GM13977 (cell line): ENCODE data around the gene NHSL2.

Experiments
- DNase-seq: peaks from one replicate; pipeline ENCODE4 v3.0.0; 2012; ENCODE audit warnings: low spot score
- CTCF ChIP-seq: IDR thresholded peaks from 2 replicates; pipeline ENCODE4 v1.5.1; 2012; ENCODE audit warnings: mild to moderate bottlenecking, control low read depth; ENCODE audit not compliant: insufficient read depth; ENCODE audit errors: extremely low read depth, missing control alignments
- in situ Hi-C: fragments of 300-500 bp; cut with MboI; formaldehyde crosslinking; loops from one replicate; pipeline ENCODE4 v1.12.0; 2022; ENCODE audit warnings: low sequenced_read_pairs, low pct_unique_long_range_greater_than_20kb, mixed read lengths, inconsistent platforms; ENCODE audit not compliant: unreplicated experiment

Gene NHSL2

DNA sequence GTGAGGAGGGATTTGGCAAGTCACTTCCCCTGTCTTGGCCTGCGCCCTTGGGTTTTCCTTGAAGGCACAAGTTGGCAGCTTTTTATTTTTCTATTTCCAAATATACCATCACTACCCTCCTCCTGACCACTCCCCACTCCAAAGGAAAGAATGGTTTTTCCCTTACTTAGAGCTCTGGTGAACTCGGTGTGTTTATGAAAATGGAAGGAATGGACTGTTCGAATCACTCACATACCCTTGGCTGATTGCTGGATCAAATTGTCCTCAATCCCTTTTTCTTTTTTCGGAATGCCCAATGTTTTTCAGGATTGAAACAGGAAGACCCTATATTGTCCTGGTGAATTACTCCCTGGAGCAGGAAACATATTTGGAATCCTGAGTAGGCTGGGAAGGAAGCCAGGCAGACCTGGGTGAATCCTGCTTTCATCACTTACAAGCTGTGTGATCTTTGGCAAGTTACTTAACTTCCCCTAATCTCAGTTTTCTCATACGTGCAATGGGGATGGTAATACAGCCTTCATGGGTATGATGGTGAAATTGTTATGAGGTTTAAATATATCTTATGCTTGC is 150.4 kb downstream of the NHSL2 start:
- in situ Hi-C loops: no loop called here
- no peak for TF ChIP-seq CTCF
- no peak for DNase-seq

GRCh38 chrX:72062916-72063315 is 152.3 kb downstream of the NHSL2 start:
- no peak for DNase-seq
- in situ Hi-C loops: no loop called here
- no peak for TF ChIP-seq CTCF

DNA sequence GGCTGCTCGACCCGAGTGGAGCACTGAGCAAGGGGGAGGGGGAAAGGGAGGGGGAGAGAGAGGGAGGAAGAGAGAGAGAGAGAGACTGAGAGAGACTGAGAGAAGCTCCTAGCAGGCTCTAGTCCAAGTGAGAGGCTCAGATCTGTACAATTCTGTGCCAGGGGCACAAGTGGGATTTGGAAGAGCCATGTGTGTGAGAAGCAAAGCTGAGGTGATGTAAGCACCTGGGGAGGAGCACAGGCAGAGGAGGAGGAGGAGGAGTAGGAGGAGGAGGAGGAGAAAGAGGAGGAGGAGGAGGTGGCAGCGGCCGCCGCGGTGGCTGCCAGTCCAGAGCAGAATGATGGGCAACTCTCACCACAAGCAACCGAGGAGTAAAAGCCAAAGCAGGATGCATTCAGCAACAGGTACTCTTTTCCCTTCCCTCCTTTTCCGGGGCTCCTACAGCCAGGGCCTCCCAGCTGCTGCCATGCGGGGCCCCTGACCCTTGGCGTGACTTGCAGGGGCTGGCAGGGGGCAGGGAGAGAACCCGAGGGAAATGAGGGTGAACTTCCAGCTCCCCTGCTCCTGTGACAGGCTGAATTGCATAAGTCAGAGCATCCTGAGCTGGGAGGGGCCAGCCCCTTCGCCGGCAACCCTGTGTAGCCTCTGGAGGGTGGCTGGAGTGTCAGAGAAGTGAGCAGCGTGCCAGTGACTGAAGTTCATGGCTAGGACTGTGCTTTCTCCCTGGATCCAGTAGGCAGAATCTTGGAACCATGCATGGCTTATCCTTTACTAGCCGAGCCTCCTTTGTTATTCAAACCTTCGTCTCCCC is 158.9 kb downstream of the NHSL2 start:
- no peak for TF ChIP-seq CTCF
- in situ Hi-C loops: no loop called here
- DNase-seq: no peak

DNA sequence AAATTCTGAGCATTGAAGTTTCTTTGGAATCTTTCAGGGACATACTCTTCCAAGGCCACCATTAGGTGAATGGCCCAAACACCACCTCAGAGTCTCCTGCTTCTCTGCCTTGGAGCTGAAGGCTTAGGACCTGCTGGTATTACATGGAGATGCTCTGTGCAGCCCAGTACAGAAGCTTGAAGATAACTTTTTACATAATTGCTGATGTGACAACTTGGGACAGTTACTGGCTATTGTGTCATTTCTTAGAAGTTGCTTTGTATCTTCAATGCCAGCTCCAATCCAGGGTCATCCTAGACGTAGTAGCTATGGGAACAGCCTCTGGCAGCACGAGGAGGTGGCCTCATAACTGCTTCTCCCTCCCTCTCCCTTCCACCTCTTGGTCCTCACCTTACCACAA is 160.6 kb downstream of the NHSL2 start:
- no peak for TF ChIP-seq CTCF
- no peak for DNase-seq
- in situ Hi-C loops: no loop called here

DNA sequence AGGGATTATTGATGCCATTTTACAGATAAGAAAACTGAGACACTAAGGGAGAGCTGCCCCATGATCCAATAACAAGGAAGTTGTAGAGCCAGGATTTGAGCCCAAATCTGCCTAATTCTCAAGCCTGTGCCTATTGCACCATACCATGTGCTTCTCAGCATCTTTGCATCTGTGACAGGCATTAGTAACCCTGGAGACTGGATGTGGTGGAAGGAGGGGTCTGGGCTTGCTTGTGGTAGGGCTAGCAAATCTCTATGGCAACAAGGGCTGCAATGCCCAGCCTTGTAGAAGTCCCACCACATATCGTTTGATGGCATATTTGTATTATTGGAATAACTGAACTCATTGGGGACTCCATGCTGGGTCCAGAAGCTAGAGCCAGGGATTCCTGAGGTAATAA is 163.0 kb downstream of the NHSL2 start:
- no peak for DNase-seq
- TF ChIP-seq CTCF: no peak
- in situ Hi-C loops: no loop called here

DNA sequence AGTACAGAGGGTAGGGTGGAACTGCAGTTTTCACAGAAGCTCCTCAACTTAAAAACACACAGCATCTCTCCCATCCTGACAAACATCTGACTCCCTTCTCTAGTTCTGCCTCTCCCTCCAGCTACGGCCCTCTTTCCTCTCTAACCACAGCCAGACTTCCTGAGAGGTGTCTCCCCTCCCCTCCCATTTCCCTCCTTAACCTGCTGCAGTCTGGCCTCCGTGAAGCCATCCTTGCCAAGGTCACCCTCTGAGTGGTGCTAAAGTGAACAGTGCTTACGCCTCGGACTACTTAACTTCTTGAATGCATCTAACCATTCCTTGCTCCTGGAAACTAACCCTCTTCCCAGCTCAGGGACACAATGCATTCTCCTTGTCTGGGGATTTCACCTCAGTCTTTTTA is 167.8 kb downstream of the NHSL2 start:
- in situ Hi-C loops: no loop called here
- TF ChIP-seq CTCF: no peak

More for the DNA sequence above, 167.8 kb downstream of the NHSL2 start:
- no peak for DNase-seq
